Neural progenitor cell (in vitro differentiated cells): ENCODE results near the gene ADM5.

ENCODE experiments used
- EZH2 ChIP-seq: fragments of 200-600 bp; sonication (generic); IDR thresholded peaks from 2 replicates; pipeline ENCODE4 v1.6.1; 2017; ENCODE audit warnings: antibody characterized with exemption, mild to moderate bottlenecking, moderate library complexity
- EZH2phosphoT487 ChIP-seq: fragments of 200-600 bp; sonication (generic); IDR thresholded peaks from 2 replicates; pipeline ENCODE4 v1.6.1; 2017; ENCODE audit warnings: antibody characterized with exemption
- TF ChIP-seq, protein P1 (sequence below): fragments of 200-600 bp; sonication (generic); IDR thresholded peaks from 2 replicates; pipeline ENCODE4 v1.5.1; 2017; ENCODE audit warnings: antibody characterized with exemption, mild to moderate bottlenecking

DNA sequence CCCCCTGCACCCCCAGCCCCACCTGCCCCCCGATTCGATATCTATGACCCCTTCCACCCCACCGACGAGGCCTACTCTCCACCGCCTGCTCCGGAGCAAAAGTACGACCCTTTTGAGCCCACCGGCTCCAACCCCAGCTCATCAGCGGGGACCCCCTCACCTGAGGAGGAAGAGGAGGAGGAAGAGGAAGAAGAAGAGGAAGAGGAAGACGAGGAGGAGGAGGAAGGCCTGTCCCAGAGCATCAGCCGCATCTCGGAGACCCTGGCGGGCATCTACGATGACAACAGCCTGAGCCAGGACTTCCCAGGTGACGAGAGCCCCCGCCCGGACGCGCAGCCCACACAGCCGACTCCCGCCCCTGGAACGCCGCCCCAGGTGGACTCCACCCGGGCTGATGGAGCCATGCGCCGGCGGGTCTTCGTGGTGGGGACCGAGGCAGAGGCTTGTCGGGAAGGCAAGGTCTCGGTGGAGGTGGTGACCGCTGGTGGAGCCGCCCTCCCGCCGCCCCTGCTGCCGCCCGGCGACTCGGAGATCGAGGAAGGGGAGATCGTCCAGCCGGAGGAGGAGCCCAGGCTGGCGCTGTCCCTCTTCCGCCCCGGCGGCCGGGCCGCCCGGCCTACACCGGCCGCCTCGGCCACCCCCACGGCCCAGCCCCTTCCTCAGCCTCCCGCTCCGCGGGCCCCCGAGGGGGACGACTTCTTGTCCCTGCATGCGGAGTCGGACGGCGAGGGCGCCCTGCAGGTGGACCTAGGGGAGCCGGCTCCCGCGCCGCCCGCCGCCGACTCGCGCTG lies 38.2 kb upstream of the ADM5 start:
- TF ChIP-seq, protein P1, sequence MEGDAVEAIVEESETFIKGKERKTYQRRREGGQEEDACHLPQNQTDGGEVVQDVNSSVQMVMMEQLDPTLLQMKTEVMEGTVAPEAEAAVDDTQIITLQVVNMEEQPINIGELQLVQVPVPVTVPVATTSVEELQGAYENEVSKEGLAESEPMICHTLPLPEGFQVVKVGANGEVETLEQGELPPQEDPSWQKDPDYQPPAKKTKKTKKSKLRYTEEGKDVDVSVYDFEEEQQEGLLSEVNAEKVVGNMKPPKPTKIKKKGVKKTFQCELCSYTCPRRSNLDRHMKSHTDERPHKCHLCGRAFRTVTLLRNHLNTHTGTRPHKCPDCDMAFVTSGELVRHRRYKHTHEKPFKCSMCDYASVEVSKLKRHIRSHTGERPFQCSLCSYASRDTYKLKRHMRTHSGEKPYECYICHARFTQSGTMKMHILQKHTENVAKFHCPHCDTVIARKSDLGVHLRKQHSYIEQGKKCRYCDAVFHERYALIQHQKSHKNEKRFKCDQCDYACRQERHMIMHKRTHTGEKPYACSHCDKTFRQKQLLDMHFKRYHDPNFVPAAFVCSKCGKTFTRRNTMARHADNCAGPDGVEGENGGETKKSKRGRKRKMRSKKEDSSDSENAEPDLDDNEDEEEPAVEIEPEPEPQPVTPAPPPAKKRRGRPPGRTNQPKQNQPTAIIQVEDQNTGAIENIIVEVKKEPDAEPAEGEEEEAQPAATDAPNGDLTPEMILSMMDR: no peak
- TF ChIP-seq EZH2 (no peak), EZH2phosphoT487 (no peak)
